Muscle of back (tissue), 11 donors: Measurements from ENCODE around the gene WIPF2. TPM values are rescaled to one million over a fixed set of nuclear protein-coding genes. Genes with fewer than 3 reads are reported as not detected.
A peak's percentile ranks its signal among the peaks of the same experiment; 100 is the strongest.
"Not testable (repeated sequence)": the region's sequence is repeated elsewhere in the genome, so short reads cannot be mapped to it uniquely, and the experiment has no call there.

Experiments used
- DNase-seq, 3 donors: peaks; one replicate each; pipeline versions ENCODE4 v3.0.0 to v3.0.0-alpha.2; 2013
- polyA plus RNA-seq, 10 donors: library from polyadenylated mRNA; unstranded; fragments of 120-200 nt; gene quantifications; one replicate each; pipeline ENCODE4 v1.2.1, GENCODE V29; 2013; ENCODE audit not compliant: insufficient read length in 10 of 10

The WIPF2 gene
- polyA plus RNA-seq, 10 donors: 13.5 to 19.0 (median 15.6) TPM

- peak; percentile 53 to 86 (median 60) for DNase-seq
Observed at GRCh38 chr17:40191237-40192208, 27.6 kb upstream of the WIPF2 start.

GRCh38 chr17:40192961-40193360 is 26.1 kb upstream of the WIPF2 start:
- DNase-seq: no peak

DNA sequence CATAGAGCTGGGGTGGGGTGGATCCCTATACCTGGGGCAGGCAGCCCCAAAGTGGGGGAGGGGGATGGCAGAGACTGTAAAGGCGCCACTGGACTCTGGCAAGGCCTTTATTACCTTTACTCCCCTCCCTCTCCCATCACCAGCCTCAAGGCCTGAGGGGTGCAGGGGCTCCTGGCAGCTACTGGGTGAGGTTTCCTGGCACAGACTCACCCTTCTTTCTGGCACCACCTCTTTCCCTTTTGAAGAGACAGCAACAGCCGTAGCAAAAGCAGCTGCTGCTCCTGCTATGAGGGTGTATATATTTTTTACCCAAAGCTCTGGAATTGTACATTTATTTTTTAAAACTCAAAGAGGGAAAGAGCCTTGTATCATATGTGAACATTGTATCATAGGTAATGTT is 24.3 kb upstream of the WIPF2 start:
- peak in 1 of 3 donors; percentile 41 for DNase-seq

DNA sequence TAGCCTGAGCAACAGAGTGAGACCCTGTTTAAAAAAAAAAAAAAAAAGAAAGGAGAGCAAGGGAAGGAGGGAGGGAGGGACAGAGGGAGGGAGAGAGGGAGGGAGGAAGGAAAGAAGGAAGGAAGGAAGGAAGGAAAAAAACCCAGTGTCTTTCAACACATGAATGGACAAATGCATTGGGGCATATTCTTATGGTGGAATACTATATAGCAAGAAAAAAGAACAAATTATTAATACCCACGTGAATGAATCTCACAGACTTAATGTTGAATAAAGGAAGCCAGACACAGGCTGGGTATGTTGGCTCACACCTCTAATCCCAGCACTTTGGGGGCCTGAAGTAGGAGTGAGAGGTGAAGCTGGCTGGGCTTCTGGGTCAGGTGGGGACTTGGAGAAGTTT is 21.6 kb upstream of the WIPF2 start:
- no peak for DNase-seq

GRCh38 chr17:40197965-40198456 is 21.1 kb upstream of the WIPF2 start:
- DNase-seq: not testable (repeated sequence)

DNA sequence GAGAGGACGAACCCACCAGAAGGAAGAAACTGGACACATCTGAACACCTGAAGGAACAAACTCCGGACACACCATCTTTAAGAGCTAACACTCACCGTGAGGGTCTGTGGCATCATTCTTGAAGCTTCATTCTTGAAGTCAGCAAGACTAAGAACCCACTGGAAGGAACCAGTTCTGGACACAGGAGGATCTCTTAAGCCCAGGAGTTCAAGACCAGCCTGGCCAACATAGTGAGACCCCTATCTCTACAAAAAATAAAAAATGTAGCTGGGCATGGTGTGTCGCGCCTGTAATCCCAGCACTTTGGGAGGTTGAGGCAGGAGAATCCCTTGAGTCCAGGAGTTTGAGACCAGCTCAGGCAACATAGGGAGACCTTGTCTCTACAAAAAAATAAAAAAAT is 20.5 kb upstream of the WIPF2 start:
- no peak for DNase-seq

GRCh38 chr17:40203131-40203530 is 16.0 kb upstream of the WIPF2 start:
- DNase-seq: no peak

- DNase-seq: not testable (repeated sequence)
Observed at GRCh38 chr17:40206193-40206592, 12.9 kb upstream of the WIPF2 start.

DNA sequence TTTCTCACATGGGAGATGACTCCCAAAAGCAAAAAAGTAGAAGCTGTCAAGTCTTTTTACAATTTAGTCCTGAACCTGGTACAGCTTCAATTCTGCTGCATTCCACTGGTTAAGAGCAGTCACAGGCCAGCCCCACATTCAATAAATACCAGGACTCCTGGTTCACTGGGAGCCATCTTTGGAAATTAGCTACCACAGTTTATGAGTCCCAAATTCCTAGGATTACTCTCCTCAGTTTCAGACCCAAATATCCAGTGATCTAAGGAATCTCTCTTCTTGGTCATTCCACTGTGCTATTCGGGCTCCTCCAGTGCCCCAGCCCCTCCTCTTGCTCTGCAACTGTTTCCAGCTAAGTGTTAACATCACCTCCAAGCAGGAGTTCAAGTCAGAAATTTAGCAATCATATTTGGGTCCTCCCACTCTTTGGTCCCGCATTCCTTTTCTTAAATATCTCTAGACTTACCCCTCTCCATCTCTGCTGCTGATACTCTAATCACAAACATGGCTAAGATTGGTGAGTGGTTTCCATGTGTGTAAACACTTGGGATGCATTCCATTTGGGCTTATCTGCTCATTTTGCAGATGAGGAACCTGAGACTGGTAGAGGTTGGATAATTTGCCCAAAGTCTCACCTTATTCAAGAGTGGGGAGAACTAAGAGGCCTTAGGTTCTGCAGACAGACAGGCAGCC is 9.6 kb upstream of the WIPF2 start:
- peak in 1 of 3 donors; percentile 33 for DNase-seq

DNA sequence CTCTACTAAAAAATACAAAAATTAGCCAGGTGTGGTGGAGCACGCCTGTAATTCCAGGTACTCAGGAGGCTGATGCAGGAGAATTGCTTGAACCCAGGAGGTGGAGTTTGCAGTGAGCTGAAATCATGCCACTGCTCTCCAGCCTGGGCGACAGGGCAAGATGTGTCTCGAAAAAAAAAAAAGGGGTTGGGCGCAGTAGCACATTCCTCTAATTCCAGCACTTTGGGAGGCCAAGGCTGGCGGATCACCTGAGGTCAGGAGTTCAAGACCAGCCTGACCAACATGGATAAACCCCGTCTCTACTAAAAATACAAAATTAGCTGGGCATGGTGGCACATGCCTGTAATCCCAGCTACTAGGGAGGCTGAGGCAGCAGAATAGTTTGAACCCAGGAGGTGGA is 5.2 kb upstream of the WIPF2 start:
- not testable (repeated sequence) for DNase-seq

- DNase-seq: no peak
Observed at GRCh38 chr17:40218006-40218739, 931 bp upstream of the WIPF2 start.

- peak in 2 of 3 donors; percentile 49 to 77 for DNase-seq
Observed at GRCh38 chr17:40219594-40220338, 662 bp downstream of the WIPF2 start.

GRCh38 chr17:40224718-40225550 is 5.8 kb downstream of the WIPF2 start:
- DNase-seq: no peak

GRCh38 chr17:40229146-40229545 is 10.0 kb downstream of the WIPF2 start:
- DNase-seq: not testable (repeated sequence)

DNA sequence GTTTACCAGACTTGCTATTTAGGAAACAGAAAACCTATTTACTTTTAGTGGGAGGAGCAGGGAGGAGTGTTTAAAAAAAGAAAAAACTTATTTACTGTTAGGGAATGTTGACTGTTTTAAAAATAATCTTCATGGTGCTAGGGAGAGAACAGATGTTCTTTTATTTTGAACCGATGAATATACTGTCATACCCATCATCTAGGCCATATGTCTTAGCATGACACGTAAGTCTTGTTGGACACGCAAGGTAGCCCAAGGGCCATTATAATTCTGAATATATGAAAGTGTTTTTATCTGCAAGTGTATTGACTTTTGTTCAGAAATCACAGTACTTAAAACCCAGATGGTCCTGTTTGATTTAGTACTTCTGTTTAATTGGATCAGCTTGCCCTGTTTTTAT is 11.6 kb downstream of the WIPF2 start:
- DNase-seq: no peak

GRCh38 chr17:40231928-40232327 is 12.8 kb downstream of the WIPF2 start:
- not testable (repeated sequence) for DNase-seq

GRCh38 chr17:40241252-40241834 is 22.2 kb downstream of the WIPF2 start:
- DNase-seq: no peak

GRCh38 chr17:40242774-40243173 is 23.7 kb downstream of the WIPF2 start:
- DNase-seq: peak in 1 of 3 donors; percentile 18

GRCh38 chr17:40243761-40244160 is 24.7 kb downstream of the WIPF2 start:
- no peak for DNase-seq

GRCh38 chr17:40244255-40244654 is 25.2 kb downstream of the WIPF2 start:
- DNase-seq: no peak
